HG03565 (cell line): Measurements from ENCODE around the gene C17orf75.
"Not testable (repeated sequence)": the region's sequence is repeated elsewhere in the genome, so short reads cannot be mapped to it uniquely, and the experiment has no call there.

Experiments used
- ATAC-seq: cut with Tn5 transposase; IDR thresholded peaks from one replicate; pipeline ENCODE4 v1.9.1; 2021; ENCODE audit warnings: mild to moderate bottlenecking, moderate library complexity; ENCODE audit not compliant: unreplicated experiment

The C17orf75 gene

DNA sequence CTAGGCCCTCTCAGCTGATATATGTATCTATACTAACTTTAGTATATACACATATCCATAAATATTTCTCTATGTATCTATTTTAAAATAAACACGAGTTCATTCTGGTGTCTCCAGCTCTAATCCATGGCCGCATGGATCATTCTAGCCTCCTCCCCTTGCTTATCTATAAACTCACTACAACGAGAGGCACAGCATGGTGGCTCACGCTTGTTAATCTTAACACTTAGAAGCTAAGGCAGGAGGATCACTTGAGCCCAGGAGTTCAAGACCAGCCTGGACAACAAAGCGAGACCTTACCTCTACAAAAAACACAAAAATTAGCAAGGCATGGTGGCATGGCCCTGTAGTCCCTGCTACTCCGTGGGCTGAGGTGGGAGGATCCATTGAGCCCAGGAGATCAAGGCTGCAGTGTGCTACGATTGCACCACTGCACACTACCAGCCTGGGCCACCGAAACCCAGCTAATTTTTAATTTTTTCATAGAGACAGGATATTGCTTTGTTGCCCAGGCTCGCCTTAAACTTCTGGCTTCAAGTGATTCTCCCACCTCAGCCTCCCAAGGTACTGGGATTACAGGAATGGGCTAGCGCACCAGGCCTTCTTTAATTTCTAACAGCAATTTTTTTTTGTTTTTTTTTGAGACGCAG is 4.1 kb upstream of the C17orf75 start:
- ATAC-seq: no peak

DNA sequence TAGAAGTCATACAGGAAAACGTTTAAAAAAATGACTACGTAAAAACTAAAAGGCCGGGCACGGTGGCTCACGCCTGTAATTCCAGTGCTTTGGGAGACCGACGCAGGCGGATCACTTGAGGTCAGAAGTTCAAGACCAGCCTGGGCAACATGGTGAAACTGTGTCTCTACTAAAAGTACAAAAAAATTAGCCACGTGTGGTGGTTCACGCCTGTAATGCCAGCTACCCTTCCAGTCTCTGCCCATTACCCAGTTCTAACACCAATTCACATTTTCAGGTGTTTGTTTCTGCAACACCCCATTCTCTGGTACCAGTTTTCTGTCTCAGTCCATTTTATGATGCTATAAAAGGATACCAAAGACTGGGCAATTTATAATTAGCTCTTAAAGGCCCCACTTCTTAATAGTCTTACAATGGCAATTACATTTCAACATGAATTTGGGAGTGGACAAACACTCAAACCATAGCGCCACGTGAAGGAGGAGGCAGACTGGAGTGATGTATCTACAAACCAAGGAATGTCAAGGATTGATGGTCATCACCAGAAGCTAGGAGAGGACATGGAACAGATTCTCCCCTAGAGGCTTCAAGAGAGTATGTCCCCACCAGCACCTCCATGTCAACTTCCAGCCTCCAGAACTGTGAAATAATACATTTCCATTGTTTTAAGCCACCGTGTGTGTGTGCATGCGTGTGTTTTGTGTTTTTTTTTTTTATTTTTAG is 791 bp upstream of the C17orf75 start:
- no peak for ATAC-seq

DNA sequence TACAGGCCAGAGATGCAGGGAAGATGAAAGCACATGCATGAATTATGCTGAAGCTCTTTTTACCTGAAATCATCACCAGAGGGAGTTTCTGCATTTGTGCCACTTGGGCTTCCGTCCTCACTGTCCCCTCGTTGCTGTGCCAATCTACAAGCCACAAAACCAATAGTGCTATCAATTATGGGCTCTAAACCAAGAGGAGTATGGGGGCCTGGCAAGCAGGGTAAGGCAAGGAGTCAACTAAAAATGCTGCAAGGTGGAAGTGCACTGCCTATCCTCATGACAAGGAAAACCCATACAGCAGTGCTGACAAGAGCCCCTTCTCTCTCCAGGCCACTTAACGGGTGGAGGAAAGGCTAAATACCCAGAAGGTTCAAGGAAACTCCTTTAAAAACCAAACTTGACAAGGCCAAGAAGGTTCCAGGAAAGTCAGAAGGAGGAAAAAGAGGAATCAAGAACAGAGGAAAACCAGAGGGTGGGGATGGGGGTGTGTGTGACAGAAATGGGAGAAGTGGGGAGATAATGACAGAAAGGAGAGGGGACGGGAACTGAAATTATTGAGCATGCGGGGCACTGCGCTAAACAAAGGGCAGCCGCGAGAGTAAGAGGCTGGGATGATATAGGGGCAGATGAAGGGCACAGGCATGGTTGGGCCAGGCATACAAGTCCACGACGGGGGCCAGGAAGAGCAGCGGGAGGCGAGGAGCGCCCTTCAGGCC is 674 bp downstream of the C17orf75 start:
- no peak for ATAC-seq

DNA sequence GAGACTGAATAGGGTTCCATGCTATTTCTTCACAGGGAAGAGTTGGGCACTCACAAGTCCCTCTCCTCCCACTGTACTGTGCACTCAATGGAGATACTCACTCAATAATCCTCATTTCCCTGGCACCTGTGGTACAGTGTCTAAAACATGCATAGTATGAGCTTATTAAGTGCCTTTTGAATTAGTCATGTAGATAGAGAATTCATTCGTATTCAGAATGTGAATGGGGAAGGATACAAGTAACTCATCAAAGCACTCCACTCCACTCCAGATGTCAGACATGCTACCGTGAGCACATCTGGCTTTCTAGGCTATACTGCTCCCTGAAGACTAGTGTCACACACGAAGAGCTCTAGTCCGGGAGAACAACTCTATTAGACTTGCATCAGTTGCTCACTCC is 6.3 kb downstream of the C17orf75 start:
- ATAC-seq: no peak

DNA sequence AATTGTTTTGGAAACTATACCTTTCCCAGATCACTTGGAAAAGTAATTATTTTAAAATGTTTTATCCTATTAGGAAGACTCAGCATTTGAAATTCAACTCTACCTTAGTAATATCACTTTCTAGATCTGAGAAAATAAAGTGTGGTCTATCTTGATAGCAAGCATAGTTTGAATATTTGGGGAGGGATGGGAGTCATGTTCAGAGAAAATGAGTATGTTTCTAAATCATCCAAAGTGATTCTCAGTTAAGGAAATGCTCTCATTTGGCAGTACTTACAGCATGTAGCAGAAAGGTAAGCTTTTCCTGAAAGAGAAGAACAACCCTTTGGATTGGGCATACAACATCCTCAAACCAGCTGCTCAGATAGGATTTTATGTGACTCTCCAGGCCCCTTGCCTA is 6.9 kb downstream of the C17orf75 start:
- ATAC-seq: no peak

DNA sequence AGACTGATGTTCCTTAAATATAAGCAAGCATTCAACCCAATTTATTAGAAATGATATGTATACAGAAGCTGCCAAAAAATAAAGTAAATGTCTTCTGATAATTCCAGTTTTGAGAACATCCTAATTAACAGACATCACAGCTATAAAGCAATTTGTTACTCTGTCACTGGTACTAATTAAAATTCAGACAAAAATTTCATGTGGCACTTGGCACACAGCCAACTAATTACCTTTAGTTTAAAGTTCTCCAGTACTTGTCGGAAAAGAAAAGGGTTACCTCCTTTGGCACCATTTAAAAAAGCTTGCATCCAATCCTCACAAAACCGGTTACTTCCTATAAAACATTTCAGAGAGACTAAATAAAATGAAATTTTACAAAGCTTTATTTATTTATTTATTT is 8.8 kb downstream of the C17orf75 start:
- no peak for ATAC-seq

DNA sequence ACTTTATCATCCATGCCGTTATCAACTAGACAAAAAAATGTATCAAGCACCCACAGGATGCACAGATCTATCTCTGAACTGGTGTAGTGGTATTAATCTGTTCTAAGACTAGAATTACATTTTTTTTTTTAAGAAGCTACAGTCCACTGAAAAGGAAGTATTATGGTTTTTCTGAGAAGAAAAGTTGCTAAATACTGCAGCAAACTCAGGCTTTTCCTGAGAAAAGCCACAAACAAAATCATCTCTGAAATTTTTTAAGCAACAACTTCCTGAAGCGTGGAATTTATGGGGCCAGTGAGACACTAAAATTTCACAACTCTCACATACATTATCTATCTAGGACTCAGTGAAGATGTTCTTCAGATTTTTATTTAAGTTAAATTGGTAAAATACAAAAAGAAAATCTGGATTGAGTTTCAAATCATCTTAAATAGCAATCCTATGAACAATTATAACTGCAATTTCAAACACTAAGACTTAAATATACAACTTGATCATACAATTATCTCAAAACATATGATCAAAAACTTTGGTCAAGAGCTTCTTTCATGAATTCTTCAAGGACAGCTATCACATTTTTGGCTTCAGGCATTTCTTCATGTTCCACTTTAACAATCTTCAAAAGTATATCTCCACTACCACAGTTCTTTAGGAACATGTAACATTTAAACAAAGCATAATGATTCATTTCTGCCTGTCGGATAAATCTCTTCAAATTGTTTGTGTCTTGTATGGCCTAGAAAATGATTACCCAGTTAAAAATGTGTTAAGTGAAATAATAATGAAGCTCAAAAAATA is 10.5 kb downstream of the C17orf75 start:
- no peak for ATAC-seq

DNA sequence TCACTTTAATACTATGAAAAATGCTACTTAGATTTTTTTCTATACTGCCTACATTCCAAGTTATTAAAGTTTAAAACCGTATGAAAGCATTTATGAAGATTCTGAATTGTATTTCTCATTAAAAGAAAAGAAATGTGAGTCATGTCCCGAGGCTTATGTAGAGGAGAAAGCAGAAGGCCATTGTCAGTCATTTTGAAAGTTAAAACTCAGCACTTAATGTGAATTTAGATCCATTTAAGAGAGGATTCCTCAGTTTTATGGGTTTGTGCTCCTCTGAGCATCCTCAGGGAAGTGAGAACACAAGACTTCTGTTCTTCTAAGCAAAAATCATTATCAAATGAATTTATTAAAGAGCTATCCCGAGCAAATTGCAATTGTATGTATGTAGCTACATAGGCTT is 11.8 kb downstream of the C17orf75 start:
- no peak for ATAC-seq

DNA sequence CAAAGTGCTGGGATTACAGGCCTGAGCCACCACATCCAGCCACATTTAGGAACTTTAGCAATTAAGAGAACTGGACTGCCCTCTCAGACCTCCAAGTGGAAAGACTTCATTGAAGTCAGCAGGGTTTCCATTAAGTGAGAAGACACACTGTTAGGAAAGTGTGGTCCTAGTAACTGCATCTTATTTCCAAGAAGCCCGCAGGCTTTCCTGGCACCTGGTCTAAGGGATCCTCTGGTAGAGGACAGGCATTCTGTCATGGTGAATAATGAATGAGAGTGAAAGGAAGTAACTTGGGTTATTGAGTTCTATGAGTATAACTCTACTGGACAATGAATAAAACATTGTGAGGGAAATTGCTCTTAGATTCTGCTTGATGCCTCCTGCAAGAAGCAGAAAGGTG is 14.1 kb downstream of the C17orf75 start:
- ATAC-seq: no peak

DNA sequence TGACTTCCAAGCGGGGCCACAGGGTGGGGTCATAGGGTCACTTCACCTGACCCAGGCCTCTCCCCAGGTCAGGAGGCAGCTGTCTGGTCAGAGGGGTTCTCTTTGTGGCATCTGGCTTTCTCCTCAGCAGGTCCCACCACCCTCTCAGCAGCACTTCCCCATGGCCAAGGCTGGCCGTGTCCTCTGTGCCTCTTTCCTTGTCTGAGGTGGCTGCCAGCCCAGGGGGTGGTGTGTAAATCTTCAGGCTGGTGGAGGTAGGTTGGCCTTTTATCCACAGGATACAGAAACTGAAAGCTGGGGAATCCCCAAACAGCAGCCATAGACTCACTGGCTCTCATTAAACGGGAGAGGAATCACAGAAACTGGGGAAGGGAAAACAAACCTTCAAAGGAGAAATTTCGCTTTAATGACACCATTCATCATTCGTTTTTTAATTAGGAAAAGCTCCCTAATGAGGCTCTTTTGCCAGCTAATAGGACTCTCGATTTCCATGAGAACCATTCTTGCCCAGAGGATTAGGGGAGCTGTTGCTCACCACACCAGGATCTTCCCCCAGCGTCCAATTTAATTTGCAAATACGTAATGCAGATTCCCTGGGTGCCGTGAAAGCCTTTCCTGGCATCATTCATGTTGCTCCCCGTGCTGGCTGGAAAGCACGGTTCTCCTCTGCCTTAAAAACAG is 18.0 kb downstream of the C17orf75 start:
- no peak for ATAC-seq

DNA sequence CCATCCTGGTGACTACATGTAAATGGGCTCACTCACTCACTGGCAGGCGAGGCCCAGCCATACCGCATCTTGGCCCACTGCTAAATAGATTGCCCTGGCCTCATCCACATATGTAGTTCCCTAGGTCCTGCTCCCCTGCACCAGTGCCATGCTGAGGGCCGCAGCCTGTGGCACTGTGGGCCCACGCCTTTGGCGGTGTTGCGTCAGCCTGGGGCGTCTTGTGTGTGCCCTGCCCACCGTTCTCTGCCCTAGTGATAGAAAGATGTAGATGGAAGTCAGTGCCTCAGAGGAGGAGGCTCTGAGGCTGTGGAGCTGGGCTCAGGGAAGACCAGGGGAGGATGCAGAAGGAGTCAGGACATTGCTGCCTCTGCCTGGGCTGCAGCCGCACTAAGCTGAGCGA is 18.9 kb downstream of the C17orf75 start:
- no peak for ATAC-seq

DNA sequence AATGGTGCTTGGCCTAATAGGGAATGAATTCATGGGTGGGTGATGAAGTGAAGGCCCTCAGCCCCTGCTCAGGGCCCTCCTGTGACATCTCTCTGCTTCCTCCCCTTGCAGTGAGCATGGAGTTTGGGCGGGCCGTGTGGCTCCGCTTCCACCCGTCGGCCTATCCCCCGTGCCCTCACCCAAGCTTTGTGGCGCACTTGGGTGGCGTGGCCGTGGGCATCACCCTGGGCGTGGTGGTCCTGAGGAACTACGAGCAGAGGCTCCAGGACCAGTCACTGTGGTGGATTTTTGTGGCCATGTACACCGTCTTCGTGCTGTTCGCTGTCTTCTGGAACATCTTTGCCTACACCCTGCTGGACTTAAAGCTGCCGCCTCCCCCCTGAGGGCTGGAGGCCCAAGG is 21.1 kb downstream of the C17orf75 start:
- ATAC-seq: no peak

DNA sequence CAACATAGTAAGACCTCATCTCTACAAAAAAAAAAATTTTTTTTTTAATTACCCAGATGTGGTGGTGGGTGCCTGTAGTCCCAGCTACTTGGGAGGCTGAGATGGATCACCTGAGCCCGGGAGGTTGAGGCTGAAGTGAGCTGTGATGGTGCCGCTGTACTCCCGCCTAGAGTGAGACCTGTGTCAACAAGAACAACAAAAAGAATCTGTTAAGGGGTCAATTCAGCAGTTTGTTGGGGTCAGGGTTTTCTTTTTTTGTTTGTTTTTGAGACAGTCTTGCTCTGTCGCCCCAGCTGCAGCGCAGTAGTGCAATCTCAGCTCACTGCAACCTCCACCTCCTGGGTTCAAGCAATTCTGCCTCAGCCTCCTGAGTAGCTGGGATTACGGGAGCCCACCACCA is 21.9 kb downstream of the C17orf75 start:
- ATAC-seq: not testable (repeated sequence)

DNA sequence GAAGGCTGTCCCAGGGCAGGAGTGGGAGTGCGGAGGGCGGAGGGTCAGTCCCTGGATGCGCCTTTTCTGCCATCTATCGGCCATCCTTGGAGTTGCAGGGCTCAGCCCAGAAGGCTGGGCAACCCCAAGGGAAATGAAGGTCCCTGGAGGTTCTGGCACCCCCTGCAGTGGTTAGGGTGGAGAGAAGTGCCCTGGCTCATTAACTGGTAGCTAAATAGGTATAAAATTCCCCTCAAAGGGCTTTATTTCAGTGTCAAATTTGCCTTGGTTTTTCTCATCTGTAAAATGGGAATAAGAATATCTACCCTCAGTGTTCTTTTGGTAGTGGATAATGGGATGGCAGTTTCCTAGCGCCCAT is 22.4 kb downstream of the C17orf75 start:
- no peak for ATAC-seq

DNA sequence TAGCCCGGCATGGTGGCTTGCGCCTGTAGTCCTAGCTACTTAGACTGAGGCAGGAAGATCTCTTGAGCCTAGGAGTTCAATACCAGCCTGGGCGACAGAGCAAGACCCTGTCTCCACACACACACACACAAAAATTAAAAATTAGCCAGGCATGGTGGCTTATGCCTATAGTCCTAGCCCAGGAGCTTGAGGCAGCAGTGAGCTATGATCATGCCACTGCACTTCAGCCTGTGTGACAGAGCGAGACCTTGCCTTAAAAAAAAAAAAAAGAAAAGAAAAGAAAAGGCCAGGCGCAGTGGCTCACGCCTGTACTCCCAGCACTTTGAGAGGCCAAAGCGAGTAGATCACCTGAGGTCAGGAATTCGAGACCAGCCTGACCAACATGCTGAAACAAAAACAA is 23.9 kb downstream of the C17orf75 start:
- no peak for ATAC-seq

DNA sequence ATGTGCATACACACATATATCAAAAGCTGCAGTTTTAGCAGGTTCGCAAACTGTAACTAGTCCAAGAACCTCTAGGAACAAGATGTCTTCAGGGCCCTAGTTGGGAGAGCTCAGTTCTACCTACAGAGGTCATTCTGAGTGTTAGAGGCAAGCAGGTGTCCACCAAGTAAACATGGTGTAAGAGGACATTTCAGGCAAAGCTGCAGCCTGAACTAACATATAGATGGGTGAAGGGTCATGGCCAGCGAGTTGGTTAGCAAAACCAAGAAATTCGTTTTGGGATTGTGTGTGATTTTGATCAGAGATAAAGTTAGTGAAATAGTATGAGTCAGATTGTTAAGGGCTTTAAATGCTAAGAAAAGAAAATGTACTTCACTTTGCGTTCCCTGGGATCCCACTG is 24.6 kb downstream of the C17orf75 start:
- no peak for ATAC-seq

DNA sequence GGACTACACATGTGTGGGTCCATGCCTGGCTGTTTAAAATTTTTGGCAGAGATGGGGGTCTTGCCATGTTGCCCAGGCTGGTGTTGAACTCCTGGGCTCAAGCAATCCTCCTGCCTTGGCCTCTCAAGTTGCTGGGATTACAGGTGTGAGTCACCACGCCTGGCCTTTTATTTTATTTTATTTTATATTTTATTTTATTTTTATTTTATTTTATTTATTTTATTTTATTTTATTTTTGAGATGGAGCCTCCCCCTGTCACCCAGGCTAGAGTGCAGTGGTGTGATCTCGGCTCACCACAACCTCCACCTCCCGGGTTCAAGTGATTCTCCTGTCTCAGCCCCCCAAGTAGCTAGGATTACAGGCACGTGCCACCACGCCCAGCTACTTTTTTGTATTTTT is 25.3 kb downstream of the C17orf75 start:
- not testable (repeated sequence) for ATAC-seq

DNA sequence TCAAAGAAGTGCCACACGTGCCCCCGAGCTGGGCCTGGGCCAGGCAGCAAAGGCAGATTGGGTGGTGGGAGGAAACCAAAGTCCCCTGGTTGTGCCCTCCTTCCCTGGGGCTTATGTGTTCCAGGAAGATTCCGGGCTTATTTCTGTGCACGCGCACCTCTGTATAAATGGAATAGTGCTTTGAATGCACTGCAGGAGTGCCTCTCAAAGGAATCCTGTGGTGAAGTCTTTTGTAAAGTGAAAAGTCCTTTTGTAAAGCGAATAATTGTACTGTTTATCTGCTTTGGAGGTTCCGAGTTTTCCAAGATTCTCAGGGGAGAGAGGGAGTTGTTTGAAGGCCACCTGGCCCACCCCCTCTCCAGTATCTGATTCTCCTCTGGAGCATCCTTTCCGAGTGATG is 26.8 kb downstream of the C17orf75 start:
- no peak for ATAC-seq

DNA sequence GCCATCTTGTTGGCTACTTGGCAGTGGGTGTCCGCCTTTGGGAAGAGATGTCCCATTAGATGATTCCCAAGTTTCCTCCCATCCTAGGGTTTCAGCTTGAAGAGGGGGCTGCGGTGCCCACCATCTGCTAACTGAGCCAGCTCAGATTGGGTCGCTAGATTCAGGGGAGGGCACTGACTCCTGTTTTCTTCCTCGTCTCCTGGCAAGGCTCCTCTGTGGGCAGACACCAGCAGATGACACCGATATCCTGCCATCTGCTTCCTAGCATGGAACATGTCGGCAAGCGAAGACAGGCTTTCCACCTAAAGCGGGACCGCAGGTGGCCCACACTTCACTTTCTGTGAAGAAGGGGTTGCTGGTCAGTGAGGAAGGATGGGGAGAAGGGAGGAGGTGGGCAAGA is 27.3 kb downstream of the C17orf75 start:
- no peak for ATAC-seq

DNA sequence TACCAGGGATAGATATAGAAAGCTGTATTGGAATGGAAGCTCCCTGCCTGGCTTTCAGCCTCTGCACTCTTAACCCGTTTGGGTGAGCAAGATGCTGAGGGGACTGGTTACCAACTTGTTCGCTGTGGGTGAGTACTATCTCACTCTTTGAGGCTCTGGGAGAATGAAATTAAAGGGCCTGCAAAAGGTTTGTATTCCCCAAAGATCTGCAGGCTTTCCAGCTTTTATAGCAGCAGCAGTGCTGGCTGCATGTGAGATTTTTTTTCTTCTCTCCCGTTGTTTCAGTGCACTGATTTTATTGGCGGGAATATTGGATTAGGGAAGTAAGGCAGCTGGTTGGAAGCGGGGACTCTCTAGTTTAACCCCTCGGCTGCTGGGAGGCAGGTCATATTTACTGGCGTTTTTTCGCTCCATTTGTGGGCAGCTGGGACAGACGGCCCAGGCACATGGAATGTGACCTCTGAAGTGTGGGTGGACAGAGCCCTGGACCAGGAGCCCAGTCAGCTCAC is 30.9 kb downstream of the C17orf75 start:
- ATAC-seq: no peak

DNA sequence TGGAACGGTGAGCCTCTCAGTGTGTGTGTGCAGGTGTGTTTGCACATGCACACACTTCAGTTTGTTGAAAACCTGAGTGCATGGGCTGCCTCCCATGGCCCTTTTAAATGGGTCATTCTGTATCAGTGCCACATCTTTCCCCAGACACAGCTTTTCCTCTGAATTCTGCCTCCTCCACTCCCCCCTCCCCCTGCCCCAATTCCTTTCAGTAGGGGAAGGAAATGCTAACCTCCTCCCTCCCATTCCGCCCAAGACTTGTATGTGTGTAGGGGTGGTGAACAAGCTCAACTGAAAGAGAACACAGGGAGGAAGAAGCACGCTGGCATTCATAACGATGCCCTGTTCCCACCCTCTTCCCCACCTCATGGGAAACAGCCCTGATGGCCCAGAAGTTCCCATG is 34.3 kb downstream of the C17orf75 start:
- no peak for ATAC-seq
